Suppressor macrophage (primary cell): Measurements from ENCODE around the gene CHTOP.
"Not testable (repeated sequence)": the region's sequence is repeated elsewhere in the genome, so short reads cannot be mapped to it uniquely, and the experiment has no call there.

Source experiments
- DNase-seq, 4 experiments: peaks; one replicate each; pipeline ENCODE4 v3.0.0-alpha.2; 2020 to 2022

The CHTOP gene

DNA sequence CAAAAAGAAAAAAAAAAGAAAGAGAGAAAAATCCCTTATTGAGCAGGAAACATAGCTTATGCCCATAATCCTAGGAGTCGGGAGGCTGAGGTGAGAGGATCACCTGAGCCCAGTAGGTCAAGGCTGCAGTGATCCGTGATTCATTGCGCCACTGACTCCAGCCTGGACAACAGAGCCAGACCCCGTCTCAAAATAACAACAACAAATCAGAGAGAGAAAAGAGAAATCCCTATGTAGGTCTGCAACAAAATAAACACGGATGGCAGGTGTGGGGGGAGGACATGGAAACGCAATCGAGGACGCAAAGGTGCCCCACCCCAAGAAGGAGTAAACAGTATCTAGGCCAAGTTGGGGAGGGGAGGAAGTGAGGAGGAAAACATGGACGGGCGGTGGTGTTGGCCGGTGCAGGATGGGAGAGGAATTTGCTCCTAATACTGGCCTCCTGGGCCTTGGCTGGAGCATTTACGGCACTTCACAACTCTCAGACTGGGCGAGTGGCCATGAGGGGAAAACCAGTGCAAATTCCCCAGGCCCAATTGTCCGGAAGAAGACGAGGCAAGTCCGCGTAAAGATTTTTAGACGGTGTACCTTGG lies 609 bp upstream of the CHTOP start:
- no peak for DNase-seq

DNA sequence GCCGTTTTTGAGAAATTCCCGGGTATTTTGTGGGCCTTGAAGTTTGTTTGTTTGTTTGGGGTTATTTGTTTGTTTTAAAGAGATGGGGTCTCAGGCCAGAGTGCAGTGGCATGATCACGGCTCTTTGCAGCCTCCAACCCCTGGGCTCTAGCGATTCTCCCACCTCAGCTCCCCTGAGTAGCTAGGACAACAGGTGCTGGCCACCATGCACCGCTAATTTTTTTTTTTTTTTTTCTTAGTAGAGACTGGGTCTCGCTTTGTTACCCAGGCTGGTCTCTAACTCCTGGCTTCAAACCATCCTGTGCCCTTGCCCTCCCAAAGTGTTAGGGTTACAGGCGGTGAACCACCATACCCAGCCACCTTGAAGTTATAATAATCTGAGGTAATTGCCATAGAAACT lies 2.0 kb downstream of the CHTOP start:
- DNase-seq = no peak

DNA sequence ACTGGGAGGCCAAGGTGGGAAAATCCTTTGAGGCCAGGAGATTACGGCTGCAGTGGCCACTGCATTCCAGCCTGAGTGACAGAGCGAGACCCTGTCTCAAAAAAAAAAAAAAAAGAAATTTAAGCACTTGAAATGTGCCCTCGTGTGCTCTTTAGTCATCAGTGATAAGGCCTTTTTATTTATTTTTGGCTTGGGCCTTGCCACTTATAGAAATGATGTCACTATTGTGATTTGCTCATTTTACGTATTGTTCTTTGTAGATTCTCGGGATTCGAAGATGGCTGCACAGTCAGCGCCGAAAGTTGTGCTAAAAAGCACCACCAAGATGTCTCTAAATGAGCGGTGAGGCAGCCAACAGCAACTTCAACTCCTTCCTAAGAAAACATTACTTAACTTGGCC lies 2.4 kb downstream of the CHTOP start:
- DNase-seq = no peak

DNA sequence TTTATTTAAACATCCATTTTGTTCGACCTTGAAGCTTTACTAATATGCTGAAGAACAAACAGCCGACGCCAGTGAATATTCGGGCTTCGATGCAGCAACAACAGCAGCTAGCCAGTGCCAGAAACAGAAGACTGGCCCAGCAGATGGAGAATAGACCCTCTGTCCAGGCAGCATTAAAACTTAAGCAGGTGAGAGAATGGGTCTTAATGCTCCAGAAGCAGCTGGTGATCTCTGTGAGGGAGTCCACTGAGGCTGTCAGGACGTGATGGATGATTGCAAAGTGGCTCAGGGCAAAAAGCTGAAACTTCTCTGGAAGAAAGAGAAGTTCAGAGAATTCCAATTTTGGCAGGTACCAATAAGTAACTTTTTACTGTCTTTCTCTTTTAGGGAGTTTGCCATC lies 4.4 kb downstream of the CHTOP start:
- DNase-seq = no peak

DNA sequence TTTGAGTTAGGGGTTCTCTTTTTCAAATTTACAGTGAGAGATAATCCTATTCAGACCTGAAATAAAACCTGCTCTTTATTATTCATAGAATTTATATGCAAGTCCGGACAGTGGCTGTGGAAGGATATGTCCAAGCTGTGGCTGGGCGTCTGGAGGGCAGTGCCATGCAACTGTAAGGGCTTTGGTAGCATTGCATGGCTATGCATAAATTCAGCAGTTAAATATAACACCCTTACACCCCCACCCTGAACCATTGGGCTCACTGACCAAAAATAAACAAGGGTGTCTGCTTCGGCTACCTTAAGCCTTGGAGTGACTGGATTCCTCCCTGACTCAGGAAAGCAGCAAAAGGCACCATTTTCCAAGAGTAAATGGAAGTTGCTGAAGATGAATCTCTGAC lies 5.4 kb downstream of the CHTOP start:
- DNase-seq = no peak

DNA sequence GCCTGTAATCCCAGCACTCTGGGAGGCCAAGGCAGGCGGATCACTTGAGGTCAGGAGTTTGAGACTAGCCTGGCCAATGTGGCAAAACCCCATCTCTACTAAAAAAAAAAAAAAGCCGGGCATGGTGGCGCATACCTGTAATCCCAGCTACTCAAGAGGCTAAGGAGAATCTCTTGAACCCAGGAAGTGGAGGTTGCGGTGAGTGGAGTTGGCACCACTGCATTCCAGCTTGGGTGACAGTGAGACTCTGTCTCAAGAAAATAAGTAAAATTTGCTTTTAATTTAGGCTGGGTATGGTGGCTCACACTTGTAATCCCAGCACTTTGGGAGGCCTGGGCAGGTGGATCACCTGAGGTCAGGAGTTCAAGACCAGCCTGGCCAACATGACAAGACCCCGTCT lies 6.3 kb downstream of the CHTOP start:
- not testable (repeated sequence) for DNase-seq

DNA sequence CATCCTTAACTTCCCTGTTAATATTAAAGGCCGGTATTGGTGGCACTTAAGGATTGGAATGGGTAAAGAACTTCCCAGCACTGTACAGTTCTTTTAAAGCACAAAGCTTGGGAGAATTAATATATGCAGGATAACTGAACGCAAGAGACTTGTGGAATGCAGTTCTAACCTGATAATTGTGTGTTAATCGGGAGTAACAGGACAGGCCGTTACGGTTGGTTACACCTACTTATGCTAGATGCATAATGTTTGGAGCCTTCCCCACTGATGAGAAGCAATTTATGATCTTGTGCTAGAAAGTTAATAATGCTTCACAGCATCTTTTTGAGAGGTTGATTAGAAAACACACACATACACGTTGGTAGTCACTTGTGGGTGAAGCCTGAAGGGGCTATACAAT lies 7.0 kb downstream of the CHTOP start:
- DNase-seq = no peak

DNA sequence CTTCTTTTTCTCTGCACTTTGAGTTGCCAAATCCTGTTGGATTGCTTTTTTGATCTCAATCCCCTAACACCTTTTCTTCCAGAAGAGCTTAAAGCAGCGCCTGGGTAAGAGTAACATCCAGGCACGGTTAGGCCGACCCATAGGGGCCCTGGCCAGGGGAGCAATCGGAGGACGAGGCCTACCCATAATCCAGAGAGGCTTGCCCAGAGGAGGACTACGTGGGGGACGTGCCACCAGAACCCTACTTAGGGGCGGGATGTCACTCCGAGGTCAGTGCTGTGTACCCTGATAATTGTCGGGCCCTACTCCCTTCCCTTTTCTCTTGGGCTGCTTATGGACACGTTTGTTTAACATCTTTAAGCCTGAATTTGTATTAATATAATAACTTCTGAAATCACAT lies 8.3 kb downstream of the CHTOP start:
- DNase-seq = no peak

DNA sequence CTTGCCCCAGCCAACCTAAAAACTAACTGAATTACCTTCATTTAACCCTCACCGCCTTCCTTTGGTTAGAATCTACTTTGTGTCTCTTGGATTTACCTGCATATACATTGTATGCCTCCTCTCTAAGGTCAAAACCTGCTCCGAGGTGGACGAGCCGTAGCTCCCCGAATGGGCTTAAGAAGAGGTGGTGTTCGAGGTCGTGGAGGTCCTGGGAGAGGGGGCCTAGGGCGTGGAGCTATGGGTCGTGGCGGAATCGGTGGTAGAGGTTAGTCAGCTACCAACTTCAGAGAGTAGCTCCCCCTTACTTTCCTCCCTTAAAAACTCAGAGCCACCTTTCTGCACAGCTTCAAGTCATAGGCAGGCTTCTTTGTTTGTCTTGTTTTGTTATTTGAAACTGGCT lies 9.2 kb downstream of the CHTOP start:
- no peak for DNase-seq

DNA sequence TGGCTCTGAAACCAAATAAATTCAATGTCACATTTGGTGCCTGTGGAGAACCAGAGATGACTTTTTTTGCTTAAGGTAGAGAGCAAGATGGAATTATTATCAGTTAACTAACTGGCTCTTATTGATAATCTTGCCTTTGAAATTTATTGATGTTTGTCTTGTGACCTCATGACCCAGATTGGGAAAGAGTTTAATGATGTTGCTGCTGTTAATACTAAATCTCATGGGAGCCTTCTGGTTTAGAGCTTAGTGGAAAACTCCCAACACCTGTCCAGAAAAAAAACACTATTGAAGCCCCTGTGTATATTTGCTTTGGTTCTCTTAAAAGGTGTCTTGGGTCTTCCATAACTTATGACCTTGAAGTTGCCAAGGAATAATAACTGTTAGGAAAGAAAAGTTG lies 9.9 kb downstream of the CHTOP start:
- DNase-seq = no peak

DNA sequence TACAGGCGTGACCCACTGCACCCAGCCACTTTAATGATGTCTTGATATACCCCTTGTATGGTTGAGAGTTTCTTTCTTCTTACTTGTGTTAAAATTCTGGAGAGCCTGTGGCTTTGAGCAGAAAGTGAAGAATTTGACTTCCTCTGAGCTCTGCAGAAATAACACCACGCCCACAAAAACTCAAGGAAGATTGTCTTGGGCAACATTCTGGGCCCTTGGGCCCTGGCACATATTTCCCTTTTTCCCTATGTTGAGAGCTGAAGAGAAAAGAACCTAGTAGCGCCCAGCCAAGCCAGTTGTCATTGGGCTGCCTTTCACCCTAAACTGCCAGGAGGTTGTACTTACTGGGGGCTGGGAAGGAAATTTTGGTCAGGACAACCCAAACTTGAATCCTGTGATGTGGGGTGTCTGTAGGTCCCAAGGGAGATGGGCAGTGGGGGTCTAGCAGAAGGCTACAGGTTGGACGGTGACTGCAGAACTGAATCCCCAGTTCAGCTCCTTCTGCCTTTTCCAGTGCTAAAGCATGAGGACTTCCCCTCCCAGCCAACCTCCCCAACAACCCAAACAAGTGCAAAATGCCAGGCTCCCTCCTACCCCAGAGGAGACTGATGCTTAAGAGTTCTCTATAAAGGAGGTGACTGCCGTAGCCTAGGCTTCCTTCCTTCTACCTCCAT lies 12.9 kb downstream of the CHTOP start:
- peak; percentile 82 to 94 (median 86) for DNase-seq

DNA sequence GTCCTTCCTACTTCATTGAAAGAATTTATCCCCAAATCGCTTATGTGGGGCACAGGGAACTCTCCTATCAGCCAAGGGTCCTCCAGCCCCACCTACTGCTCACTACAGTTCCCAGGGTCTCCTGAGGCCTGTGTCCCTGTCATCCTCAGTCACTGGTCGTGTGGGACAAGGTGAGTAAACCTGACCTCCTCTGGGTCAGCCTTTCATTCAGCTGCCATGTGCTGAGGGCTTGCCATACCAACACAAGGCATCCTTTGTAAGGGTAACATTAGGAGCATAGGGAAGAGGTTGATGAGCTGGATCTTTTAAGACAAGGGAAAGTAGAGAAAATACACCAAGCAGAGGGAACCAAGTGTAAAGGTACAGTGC lies 13.5 kb downstream of the CHTOP start:
- DNase-seq = no peak

DNA sequence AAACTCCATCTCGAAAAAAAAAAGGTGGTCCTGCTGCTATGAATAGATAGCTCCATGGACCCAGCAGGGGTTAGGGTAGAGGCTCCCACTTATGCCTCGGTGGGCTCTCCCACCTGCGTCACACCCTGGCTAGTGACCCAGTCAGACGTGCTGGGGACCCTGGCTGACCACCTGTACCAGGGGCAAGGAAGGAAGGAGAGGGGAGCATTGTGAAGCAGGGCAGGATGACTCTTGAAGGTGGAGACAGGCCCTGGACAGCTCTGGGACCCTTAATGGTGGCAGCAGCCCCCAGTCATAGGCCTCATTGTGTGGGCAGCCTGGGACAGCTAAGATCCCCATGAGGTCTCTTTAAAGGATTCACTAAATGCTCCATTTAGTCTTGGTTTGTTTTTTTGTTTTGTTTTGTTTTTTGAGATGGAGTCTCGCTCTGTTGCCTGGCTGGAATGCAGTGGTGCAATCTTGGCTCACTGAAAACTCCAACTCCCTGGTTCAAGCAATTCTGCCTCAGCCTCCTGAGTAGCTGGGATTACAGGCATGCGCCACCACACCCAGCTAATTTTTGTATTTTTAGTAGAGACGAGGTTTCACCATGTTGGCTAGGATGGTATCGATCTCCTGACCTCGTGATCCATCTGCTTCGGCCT lies 14.3 kb downstream of the CHTOP start:
- DNase-seq = no peak

DNA sequence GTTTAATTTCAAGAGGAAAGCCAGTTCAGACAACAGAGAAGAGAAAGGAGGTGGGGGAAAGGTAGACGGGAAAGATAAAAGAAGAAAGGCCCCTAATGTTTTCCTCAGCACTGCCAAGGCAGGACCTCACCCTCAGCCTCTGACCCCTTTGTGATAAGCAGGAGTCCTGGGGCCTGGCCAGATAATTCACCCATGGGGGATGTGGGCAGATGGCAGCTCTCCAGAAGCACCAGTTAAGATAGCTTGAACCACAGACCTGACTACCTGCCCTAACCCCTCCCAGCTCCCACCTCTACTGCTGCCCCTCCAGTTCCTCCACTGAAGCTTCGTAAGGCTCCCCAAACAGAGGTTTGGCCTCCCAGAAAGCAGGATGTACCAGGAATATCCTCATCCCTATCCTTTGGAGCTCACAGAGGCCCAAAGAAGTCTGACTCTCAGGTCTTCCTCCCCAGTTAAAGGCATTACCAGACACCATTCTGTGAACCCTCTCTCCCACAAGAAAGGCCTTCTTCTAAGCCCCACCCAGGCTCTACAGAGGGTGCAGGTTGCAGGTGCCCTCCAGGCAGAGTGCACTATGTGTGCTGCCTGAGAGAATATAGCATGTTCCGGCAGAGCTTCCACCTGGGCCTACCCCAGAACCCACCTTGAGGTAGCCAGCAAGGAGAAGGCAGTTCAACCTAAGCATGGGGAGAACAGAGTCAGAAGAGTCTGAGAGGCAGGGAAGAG lies 15.4 kb downstream of the CHTOP start:
- no peak for DNase-seq

DNA sequence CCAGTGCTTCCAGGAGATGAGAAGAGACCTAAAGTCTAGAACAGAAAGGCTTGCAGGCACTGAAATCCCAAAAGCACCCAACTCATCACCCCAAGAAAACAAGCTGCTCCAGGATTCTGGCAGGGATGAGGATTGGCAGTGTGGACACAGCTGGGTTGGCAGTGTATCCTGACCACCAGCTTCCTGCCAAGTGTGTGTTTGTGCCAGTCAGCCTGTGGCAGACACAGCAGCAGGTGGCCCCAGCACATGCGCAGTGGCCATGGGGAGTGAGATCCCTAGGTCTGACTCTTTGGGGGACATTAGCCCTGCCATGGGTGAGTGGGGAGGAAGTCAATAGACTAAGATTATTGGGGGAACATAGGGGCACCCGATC lies 16.0 kb downstream of the CHTOP start:
- no peak for DNase-seq

DNA sequence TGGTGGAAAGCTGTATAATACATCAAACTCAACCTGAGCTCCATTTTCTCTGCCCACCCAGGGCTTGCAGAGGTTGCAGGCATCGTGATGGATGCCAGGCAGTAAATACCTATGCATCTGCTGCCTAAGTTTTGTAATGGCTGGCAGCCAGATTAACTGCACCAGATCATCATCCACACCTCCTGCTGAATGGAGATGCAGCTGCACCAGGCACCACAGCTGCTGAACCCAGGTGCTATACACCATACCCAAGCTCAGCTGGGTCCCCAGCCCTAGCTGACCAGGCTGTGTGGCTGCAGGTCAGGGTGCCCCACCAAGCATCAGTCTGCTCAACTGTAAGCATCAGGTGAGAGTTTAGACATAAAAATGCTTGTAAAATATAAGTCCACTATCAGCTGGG lies 17.9 kb downstream of the CHTOP start:
- no peak for DNase-seq

DNA sequence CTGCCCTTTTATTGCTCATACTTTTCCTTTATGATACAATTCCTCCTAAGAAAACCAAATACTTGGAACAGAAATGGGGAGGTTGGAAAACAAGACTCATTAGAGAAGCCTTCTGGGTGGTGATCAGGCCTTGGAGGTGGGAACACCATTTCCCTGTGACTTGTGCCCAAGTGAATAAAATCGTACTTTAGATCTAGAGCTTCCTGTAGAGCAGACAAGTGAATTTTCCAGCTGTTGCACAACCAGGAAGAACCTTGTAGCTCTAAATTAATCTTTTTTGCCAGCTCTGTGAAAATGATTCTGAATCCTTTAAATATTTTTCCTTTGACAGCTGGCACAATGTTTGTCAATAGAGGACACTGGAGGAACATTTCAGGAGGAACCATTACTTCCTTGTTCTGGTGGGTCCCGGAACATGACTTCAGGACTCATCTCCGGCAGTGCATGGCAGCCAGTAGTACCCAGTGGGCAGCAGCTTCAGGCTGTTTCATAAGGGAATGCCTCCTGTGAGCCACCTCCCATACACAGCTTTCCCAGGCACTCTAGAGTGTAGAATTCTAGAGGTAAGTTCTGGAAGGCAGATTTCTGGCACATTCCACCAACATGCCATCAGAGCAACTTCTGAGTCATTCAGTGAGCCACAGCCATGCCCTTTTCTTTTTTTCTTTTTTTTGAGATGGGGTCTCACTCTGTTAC lies 19.1 kb downstream of the CHTOP start:
- DNase-seq = peak; percentile 66 to 82 (median 80)

DNA sequence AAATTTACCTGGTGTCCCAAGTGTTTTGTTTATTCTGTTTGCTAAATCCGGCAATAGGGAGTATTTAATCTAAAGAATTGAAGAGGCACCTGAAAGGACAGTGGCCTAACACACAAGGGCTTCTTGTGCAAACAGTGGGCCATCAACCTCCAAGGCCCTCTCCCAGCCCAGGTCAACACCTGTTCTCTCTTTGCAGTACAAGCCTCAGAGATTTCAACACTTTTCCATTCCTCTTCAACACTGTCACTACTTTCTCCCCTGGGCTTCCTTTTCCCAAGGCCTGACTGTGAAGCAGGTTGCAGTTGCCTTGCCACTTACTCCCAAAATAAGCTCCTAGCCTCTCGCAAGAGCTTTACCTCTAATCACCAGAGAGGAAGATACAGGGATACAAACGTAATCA lies 21.5 kb downstream of the CHTOP start:
- no peak for DNase-seq

DNA sequence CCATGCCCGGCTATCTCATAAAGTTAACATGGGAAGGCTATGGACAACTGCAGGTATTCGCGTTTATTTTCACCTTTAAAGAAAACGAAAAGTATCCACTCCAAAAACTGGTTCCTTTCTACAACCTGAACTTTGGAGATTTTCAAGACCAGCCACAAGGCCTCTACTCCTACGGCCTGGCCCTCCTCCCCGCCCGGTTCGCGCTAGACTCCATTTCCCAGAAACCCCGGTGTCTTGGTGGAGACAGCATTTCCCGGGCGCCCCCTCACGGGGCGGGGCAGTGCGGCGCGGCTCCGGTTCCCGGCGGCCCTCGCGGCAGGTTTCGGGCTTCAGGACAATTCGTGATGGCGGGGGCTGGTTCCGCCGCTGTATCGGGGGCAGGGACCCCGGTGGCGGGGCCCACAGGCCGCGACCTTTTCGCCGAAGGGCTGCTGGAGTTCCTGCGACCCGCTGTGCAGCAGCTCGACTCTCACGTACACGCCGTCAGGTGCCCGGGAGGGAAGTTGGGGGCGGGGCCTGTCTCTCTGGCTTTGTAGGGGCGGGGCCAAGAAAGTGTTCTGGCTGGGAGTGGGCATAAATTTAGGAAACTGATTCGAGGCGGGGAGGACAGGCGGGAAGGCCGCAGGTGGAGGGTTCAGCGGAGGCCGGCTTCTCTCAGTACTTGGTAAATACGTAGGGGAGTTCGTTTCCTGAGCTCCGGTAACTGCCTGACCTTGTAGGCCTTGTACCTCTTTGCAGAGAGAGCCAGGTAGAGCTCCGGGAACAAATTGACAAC lies 24.7 kb downstream of the CHTOP start, which contains the start of gene SNAPIN:
TSS of gene SNAPIN (plus strand) at position 304 of the 775 bp plus-strand sequence. CDS start at position 345, 41 bp downstream.
- peak; percentile 93 to 96 (median 95) for DNase-seq

DNA sequence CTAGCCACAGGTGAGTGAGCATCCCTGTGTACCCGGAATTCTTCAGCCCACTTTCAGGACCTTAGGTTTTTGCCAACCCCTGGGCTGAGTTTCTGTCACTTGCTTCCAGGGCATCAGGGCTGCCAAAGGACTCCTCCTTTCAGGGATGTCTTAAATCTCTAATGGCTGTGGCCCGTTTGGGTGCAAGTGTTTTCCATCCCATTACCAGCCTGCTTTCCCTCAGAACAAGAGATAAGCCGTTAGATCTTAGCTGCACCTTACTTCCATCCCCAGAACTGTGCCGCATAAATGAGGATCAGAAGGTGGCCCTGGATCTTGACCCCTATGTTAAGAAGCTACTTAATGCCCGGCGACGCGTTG lies 25.3 kb downstream of the CHTOP start:
- no peak for DNase-seq

DNA sequence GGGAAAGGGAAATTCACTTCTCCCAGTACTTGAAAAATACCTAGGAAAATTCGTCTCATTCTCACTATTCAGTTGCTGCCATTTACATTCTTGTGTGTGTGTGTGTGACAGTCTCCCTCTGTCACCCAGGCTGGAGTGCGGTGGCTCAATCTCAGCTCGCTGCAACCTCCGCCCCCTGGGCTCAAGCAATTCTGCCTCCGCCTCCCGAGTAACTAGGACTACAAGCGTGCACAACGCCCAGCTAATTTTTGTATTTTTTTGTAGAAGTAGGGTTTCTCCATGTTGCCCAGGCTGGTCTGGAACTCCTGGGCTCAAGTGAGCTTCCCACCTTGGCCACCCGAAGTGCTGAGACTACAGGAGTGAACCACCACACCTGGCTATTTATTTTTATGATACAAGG lies 25.8 kb downstream of the CHTOP start:
- no peak for DNase-seq

DNA sequence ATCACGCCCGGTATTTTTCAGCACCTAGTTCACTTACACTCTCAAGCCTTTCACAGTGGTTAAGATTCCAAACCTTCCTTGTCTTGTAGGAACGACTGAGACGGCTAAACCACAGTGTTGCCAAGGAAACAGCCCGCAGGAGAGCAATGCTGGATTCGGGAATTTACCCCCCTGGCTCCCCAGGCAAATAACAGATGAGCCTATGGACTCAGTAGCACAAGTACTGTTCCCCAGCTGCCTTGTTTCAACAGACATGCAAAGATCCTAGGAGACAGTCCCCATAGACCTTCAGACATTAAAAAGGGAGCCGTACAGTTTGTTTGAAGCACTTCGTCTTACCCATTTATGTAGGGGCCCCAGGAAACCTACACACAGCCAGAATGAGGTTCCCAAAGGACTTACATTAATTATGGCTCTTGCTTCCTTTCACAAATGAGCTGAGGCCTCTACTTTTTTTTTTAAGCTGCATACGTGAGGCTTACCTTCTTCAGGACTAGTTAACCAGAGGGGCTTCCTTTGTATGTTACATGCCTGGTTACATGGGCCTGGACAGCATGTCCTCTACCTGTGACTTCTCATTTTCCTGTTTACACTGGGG lies 27.3 kb downstream of the CHTOP start:
- DNase-seq = no peak
